GM18858 (cell line): ENCODE data around the gene HABP2.

Source experiments
- ATAC-seq: cut with Tn5 transposase; IDR thresholded peaks from one replicate; pipeline ENCODE4 v1.9.1; 2021; ENCODE audit not compliant: unreplicated experiment

Gene HABP2

GRCh38 chr10:113552701-113553100 lies at the start of gene HABP2:
Gene HABP2, plus strand, starts transcription at chr10:113553053. Its CDS starts 69 bp downstream, at chr10:113553122.
- no peak for ATAC-seq

GRCh38 chr10:113503930-113504329 lies 48.9 kb upstream of the HABP2 start:
- ATAC-seq: no peak

DNA sequence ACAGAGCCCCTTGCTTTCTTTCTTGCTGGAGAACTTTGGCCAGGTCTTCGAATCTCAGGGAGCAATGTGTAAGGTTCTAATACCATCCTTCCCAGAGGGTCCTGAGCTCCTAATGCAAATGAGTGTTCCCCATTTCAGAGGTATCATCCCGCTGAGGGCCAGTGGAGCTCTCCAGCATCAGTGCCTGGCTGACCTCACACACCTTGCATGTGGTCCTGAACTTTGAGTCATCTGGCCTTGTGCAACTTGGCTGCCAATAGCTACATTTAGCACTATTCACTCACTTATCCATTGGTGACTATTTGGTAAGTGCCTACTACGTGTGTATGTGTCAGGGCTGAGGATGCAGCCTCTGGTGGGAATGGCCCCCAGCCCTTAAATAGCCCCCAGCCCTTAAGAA lies 48.4 kb upstream of the HABP2 start:
- ATAC-seq: no peak

- ATAC-seq: no peak
Measured at GRCh38 chr10:113506476-113506875, 46.4 kb upstream of the HABP2 start.

GRCh38 chr10:113511419-113511818 lies 41.4 kb upstream of the HABP2 start:
- no peak for ATAC-seq

- no peak for ATAC-seq
Measured at GRCh38 chr10:113515161-113515560, 37.7 kb upstream of the HABP2 start.

DNA sequence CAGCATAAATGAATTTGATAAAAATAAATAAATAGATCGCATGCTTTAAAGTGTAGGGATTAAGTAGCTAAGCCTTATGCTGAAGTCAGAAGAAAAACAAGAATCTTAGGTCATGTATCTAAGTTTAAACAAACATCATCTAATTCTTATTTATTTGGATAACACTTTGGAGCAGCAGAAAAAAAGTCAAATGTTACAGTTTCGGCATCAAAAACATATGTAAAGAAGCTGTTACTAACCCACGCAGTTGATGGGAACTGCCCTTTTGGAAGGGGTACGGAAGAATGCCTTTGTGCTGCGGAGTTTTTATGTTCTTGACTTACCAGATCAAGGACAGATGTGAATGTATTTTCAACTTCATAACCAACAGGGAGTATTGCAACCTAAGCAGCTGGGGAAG lies 37.3 kb upstream of the HABP2 start:
- ATAC-seq: no peak

DNA sequence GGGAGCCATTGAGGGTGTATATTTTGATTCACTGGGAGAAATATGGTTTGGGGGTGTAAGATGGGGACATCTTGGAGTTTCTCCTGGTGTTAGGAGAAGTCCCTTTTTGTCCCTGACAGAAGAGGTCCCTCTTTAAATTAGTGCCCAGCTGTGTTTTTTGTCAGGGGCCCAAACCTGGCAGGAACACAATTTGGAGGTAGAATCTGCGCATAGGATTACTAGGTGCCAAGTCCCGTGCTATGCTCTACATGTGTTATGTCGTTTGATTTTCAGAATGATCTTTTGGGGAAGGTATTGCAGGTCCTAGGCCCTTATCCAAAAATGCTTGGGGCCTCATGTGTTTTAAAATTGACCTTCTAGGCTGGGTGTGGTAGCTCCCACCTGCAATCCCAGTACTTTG lies 36.8 kb upstream of the HABP2 start:
- ATAC-seq: no peak

DNA sequence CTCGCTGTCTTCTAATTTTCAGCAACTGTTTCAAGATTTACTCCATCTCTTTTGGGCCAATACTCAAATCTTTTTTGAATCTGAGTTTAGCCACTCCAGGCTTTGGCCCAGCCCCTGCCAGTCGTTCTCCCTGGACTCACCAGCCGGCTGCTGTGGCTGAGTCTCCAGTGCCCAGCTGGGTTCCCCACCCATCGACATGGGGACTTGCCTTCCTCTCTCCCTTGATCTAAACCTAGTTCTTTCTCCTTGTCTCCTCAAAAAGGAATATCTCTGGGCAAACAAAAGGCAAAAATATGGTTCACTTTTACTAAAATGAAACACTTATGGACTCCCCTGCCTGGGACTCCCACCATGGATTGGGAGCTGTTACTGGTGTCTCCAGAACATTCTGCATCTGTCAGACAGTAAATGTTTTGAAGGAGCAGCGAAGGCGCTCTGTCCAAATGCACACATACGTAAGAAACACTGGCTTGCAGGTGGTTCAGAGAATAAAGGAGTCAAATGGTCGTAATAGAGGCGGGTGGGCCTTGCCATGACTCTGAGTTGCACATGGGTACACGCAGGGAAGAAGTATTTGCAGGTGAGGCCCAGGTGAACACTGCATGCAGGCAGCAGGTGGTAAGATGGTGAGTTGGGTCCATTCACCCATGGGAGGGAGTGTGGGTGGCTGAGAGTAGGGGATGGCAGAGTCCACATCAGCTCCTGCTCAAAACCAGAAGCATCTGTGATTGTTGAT lies 35.5 kb upstream of the HABP2 start:
- no peak for ATAC-seq

DNA sequence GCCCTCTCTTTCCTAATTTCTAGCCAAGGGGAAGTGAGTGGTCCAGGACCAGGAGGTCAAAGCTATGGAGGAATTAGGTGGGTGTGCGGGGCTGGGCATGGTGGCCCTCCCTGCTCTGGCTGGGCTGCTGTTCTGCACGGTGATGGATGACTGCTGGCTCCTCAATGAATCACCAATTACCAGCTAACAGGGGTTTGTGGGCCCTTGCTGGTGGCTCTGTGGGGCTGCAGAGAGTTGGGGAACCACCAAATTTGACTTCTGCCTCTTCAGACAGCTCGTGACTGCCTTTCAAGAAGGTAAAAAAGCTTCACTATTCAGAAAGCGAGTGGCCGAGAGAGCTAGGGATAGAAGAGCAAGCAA lies 35.0 kb upstream of the HABP2 start:
- ATAC-seq: no peak

DNA sequence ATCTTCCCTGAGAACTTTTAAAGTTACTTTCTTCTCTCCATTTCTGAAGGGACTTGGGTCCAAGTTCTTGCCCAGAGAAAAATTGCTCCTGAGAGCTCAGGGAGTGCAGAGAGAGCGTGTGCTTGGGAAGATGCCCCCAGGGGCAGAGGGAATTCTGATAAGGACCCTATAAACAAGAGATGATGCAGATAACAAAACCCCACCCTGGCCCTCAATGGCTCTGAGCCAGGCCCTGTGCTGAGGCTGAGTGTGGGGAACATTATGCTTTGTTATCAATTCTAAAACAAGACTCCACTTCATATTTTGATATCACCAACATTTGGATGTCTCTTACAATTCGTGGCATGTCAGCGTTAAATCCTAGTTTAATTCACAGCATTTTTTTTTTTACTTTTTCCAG lies 34.4 kb upstream of the HABP2 start:
- ATAC-seq: no peak

GRCh38 chr10:113518816-113519591 lies 33.8 kb upstream of the HABP2 start:
- no peak for ATAC-seq

- ATAC-seq: no peak
Measured at GRCh38 chr10:113519681-113520115, 33.2 kb upstream of the HABP2 start.

- no peak for ATAC-seq
Measured at GRCh38 chr10:113520261-113520660, 32.6 kb upstream of the HABP2 start.

DNA sequence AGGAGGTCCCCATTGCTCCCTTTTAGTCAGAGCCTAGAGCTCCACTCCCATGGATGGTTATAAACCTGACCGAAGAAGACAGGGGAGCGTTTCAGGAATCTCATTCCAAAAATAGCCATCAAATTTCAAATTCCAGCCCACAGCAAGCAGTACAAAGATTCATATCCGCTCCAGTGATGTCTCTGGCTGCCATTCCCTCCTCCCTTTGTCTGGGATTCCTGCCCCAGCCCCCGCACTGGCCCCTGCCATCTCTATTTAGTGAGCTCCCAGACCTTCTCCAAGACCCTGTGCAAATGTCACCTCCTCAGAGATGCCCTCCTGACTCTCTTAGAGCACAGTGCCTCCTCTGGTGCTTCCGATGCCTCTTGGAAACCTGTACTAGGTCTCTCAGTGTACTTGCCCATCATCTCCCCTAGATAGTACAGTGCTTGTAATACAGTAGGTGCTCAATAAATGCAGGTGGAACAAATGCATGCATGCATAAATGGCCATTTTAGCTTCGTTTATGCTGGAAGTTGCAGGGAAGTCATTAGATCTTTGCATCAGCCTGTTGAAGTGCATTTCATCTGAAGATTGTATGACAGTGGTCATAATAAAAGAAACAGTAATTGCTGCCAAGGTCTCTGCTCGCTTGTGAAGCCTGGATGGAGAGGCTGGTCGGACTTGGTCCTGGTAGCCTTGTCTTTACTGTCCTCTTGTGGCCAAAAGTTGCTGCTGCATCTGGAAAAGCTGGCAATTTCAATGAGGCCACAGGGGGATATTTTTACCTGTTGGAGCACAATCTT lies 32.0 kb upstream of the HABP2 start:
- no peak for ATAC-seq

DNA sequence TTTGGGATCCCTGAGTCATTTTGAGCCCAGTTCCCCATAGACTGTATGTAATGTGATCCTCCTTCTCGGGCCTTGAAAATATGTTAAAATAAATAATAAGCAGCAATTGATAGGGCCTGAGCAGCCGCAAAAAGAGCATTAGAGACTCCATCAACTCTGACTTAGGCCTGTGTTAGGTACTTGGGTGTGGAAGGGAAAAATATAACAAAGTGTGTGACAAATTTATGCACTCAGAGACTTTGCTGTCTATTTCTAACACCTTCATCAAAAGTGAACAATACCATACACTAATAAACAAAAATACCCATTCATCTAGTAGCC lies 31.4 kb upstream of the HABP2 start:
- no peak for ATAC-seq

- ATAC-seq: no peak
Measured at GRCh38 chr10:113522460-113522859, 30.4 kb upstream of the HABP2 start.

GRCh38 chr10:113523071-113523470 lies 29.8 kb upstream of the HABP2 start:
- ATAC-seq: no peak

DNA sequence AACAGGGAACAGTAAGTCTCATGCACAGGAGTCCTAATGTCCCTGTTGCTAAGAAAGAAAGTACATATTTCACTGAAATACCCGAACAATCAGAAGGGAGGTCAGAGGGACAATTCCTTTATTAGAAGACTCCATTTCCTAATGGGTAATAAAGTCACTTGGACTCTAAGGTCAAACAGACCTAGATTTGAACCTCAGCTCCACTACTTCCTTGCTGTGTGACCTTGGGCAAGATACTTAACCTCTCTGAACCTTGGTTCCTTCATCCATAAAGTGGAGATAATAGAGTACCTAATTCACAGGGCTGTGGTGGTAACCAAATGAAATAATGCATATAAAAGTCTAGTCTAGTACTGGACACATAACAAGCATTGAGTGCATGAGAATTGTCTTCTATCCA lies 29.2 kb upstream of the HABP2 start:
- ATAC-seq: no peak

GRCh38 chr10:113524120-113524519 lies 28.7 kb upstream of the HABP2 start:
- no peak for ATAC-seq

DNA sequence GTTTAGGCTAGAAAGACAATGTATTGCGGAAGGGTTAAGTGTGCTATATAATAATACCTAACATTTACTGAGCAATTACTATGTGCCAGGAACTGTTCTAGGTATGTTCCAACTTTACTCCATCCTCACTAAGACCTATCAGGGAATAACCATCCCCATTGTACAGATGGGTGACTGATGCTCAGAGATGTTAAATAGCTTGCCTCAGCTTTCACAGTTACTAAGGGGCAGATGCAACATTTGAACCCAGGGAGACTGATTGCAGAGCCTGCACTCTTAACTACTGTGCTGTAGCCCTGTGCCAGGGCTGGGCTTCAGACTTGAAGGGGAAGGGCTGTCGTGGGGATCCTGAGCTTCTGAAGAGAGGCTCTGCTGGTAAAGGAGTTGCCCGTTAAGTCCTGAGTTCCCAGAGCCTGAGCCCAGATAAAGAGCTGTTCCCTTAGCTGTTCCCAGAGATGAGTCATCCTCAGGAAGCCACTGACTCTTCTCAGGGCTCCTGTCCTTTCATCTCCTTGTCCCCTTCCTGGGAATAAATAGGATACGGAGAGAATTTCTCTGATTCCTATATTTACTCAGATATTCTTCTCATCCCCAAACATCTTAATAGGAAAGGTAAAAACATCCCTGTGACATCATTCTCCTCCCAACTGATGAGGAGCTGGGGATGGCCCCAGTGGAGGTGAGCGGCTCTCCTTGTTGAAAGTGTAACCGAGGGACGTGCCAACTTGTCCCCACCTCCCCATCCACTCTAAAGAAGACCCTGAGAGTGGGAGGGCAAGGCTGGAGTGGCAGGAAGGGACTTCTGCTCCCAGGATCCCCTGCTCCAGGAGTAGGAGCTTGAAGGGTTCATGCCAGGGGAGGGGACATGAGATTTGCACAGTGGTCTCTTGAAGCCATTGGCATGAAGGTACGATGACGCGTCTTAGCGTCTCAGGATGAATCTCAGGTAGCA lies 28.0 kb upstream of the HABP2 start:
- no peak for ATAC-seq
